ENCODE measurements around the gene GPR137.

DNA sequence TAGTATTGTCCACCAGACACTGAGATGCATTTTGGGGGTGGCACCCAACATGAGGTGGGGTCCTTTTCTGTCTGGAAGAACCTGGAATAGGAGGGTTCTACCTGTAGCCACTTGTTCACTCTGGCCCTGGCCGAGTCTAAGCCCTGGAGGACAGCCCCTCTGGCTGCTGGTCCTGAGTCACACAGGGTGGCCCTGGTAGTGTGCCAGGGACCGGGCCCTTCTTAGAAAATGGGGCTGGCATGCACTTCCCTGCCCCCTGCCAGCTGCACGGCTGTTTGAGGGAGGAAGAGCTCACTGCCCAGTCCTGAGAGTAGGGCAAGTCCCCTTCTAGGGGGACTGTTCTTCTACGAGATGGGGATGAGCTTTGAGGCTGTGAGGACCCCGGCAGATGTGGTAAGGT, 32.2 kb upstream of the GPR137 start:
- TF ChIP-seq POLR2A (IDR thresholded peaks at IDR 0.05; ENCODE audit: extremely low read depth, insufficient read length): no peak
- TF ChIP-seq CTCF (IDR thresholded peaks at IDR 0.05; ENCODE audit: low read depth, low read length): no peak

Measured in NB4 (cell line).